Esophagus squamous epithelium (tissue), 4 donors: ENCODE measurements around the gene SCARB1.
"Not testable (repeated sequence)": the region's sequence is repeated elsewhere in the genome, so short reads cannot be mapped to it uniquely, and the experiment has no call there.

ENCODE experiments used
- POLR2A ChIP-seq, 4 donors: fragments of 450-650 bp; IDR thresholded peaks; one replicate each; pipeline ENCODE4 v1.6.1; 2017; ENCODE audit warnings: antibody characterized with exemption in 4 of 4, mild to moderate bottlenecking in 4 of 4, moderate library complexity in 3 of 4
- TF ChIP-seq, protein P1 (sequence below), 6 experiments: fragments of 450-650 bp in 4 of 6; fragments of 200-600 bp in 2 of 6; sonication (generic) in 2 of 6; IDR thresholded peaks; one replicate each; pipeline ENCODE4 v1.5.1; 2016 to 2019; ENCODE audit warnings: antibody characterized with exemption in 6 of 6, mild to moderate bottlenecking in 4 of 6, moderate library complexity in 4 of 6

DNA sequence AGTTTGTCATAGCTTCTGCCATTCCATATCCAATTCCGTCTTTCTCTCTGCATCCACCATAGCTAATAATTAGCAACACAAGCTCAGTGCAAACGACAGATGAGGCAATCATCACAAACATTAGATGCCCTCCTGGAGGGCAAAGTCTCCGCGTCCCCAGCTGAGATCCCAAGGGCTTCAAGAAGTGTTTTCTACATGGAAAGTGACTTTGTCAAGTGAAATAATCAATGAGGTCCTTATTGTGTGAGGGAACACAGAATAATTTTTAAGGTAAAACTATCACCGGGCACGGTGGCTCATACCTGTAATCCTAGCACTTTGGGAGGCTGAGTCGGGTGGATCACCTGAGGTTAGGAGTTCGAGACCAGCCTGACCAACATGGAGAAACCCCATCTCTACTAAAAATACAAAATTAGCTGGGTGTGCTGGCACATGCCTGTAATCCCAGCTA, 36.7 kb upstream of the SCARB1 start:
- TF ChIP-seq, protein P1, sequence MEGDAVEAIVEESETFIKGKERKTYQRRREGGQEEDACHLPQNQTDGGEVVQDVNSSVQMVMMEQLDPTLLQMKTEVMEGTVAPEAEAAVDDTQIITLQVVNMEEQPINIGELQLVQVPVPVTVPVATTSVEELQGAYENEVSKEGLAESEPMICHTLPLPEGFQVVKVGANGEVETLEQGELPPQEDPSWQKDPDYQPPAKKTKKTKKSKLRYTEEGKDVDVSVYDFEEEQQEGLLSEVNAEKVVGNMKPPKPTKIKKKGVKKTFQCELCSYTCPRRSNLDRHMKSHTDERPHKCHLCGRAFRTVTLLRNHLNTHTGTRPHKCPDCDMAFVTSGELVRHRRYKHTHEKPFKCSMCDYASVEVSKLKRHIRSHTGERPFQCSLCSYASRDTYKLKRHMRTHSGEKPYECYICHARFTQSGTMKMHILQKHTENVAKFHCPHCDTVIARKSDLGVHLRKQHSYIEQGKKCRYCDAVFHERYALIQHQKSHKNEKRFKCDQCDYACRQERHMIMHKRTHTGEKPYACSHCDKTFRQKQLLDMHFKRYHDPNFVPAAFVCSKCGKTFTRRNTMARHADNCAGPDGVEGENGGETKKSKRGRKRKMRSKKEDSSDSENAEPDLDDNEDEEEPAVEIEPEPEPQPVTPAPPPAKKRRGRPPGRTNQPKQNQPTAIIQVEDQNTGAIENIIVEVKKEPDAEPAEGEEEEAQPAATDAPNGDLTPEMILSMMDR (IDR thresholded peaks at IDR 0.05), result not testable (repeated sequence)
- not testable (repeated sequence) for TF ChIP-seq POLR2A (IDR thresholded peaks at IDR 0.05)
